ENCODE data around the gene CACYBP.

DNA sequence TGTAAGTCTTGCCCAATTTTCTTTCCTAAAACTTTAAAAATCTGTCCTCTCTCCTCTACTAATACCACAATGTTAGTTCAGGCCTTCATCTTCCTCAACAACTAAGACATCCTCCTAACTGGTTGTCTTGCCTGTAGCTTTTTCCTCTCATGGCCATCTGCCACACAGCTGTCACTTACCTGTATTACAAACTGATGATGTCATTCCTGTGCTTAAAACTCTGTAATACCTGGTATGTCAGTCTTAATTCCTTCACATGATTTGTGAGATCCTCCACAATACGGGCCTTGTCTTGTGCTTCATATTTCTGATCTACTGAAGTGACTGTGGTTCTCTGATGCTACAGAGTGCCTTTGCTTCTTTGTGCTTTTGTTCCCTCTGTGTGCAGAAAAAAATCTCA is 13.7 kb downstream of the CACYBP start:
- TF ChIP-seq TOX (CRISPR knock-in tag; IDR thresholded peaks at IDR 0.05; ENCODE audit: borderline replicate concordance) (no peak), ARNTL (CRISPR knock-in tag; IDR thresholded peaks at IDR 0.05; ENCODE audit: borderline replicate concordance, low read depth) (no peak)

Data from SK-N-SH treated with all-trans-retinoic acid at 6 μM for 48 hours (cell line).